Measurements from ENCODE around the gene SLC48A1.

DNA sequence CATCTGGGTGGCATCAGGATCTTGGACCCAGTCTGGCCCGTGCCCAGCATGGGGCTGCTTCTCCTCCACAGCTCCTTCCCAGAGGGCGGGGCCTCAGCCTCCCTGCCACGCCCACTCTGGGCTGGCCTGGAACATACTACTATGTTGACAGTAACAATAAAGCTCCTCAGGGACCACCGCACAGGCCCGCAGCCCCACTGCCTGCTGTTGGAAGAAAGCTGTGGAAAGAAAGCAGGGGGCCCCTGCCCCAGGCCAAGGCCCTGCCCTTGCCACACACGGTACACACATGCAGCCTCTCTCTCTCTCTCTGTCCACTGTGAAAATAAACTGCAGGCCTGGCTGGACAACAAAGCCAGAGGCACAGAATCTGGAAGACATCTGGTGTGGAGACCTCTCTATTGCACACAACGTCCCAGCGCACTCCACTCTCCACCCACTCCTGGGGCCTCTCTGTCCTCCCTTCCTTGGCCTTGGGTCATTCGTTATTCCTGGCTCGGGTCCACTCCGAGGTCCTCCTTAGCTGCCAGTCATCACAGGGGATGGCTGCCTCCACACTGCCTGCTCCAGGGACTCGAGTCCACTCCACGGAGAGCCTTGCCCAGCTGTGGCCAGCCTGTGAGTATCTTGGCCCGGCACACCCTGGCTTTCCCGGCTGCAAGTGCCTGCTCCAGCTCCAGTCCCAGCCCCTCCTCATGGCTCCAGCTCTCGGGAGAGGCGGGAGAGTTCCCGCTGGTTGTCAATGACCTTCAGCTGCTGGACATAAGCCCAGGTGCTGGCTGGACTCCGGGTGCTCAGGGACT is 36.0 kb upstream of the SLC48A1 start:
- TF ChIP-seq POLR2A (IDR thresholded peaks at IDR 0.05), result no peak
- TF ChIP-seq CTCF (IDR thresholded peaks at IDR 0.05), result no peak
